NOMO-1 treated with dmso at 0.1 percent for 144 hours (cell line): ENCODE measurements around the gene BOLL.
"Not testable (repeated sequence)": the region's sequence is repeated elsewhere in the genome, so short reads cannot be mapped to it uniquely, and the experiment has no call there.

Experiments used
- DNase-seq: peaks from one replicate; lab custom pipeline; 2025; ENCODE audit not compliant: unreplicated experiment; lab: John Stamatoyannopoulos, UW

Gene BOLL

GRCh38 chr2:197707316-197708213 lies 77.6 kb downstream of the BOLL start:
- no peak for DNase-seq

DNA sequence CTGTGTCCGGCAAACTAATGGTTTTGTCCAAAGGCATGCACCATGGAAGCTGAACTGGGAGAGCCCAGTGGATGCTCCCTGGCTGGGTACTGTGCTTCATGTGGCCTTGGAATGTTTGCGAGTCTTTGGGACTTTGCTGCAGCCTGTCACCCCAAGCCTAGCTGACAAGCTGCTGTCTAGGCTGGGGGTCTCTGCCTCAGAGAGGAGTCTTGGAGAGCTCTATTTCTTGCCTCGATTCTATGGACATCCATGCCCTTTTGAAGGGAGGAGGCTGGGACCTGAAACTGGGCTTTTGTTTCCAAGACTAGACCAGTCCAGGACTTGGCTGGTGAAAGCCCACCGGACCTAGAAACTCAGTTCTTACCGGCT lies 78.3 kb downstream of the BOLL start:
- no peak for DNase-seq

- DNase-seq, result no peak
These were observed 78.9 kb downstream of the BOLL start for GRCh38 chr2:197705912-197706838.

- DNase-seq, result peak; percentile 80
These were observed 79.8 kb downstream of the BOLL start, which contains the start of gene MARS2 for GRCh38 chr2:197705121-197705911. TSS of gene MARS2 (plus strand) at chr2:197705369. CDS start at chr2:197705406, 37 bp downstream.

- DNase-seq, result no peak
These were observed 80.5 kb downstream of the BOLL start for GRCh38 chr2:197704434-197705120.

DNA sequence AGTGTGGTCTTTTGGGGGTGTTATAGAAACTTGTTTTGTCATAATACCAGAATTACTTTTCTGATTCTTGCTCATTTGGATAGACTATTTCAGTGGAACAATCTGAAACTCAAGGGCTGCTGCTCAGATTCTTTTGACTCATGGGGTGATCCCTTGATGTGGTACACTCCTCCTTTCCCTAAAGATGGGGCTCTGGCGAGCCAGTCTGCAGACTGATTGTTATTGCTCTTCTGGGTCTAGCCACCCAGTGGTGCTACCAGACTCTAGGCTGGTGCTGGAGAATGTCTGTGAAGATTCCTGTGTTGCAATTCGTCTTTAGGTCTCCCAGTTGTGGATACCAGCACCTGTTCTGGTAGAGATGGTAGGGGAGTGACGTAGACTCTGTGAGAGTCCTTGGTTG lies 84.2 kb downstream of the BOLL start:
- DNase-seq, result no peak

GRCh38 chr2:197699724-197700123 lies 85.4 kb downstream of the BOLL start:
- not testable (repeated sequence) for DNase-seq

DNA sequence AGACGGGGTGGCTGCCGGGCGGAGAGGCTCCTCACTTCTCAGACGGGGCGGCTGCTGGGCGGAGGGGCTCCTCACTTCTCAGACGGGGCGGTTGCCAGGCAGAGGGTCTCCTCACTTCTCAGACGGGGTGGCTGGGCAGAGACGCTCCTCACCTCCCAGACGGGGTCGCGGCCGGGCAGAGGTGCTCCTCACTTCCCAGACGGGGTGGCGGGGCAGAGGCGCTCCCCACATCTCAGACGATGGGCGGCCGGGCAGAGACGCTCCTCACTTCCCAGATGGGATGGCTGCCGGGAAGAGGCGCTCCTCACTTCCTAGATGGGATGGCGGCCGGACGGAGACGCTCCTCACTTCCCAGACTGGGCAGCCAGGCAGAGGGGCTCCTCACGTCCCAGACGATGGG lies 88.5 kb downstream of the BOLL start:
- DNase-seq, result not testable (repeated sequence)

DNA sequence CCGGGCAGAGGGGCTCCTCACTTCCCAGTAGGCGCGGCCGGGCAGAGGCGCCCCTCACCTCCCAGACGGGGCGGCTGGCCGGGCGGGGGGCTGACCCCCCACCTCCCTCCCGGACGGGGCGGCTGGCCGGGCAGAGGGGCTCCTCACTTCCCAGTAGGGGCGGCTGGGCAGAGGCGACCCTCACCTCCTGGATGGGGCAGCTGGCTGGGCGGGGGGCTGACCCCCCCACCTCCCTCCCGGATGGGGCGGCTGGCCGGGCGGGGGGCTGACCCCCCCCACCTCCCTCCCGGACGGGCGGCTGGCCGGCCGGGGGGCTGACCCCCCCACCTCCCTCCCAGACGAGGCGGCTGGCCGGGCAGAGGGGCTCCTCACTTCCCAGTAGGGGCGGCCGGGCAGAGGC lies 89.1 kb downstream of the BOLL start:
- DNase-seq, result not testable (repeated sequence)

- not testable (repeated sequence) for DNase-seq
These were observed 89.9 kb downstream of the BOLL start for GRCh38 chr2:197695206-197695605.

DNA sequence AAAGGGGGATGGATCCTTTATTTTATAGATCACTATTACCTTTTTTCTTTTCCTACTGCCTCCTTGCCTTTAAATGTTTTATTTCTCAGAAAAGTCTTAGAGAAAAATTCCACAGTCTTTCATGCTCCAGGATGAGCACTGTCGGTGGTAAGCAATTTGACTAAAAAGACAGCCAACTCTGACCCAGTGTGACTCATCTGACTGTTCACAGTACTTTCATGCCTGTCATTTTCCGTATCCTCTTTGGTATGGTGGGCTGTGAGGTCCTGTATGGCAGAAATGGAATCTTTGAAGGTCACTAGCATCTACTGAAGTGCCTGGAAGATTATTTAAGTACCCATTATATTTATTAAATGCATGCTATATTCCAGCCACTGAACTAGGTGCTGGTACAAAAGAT lies 107.6 kb downstream of the BOLL start:
- no peak for DNase-seq

- DNase-seq, result no peak
These were observed 108.1 kb downstream of the BOLL start for GRCh38 chr2:197677056-197677455.
